HG03045 (cell line): Measurements from ENCODE around the gene EHHADH.

ENCODE experiments used
- ATAC-seq: cut with Tn5 transposase; IDR thresholded peaks from one replicate; pipeline ENCODE4 v1.9.1; 2021; ENCODE audit warnings: mild to moderate bottlenecking, moderate library complexity; ENCODE audit not compliant: unreplicated experiment

Gene EHHADH

DNA sequence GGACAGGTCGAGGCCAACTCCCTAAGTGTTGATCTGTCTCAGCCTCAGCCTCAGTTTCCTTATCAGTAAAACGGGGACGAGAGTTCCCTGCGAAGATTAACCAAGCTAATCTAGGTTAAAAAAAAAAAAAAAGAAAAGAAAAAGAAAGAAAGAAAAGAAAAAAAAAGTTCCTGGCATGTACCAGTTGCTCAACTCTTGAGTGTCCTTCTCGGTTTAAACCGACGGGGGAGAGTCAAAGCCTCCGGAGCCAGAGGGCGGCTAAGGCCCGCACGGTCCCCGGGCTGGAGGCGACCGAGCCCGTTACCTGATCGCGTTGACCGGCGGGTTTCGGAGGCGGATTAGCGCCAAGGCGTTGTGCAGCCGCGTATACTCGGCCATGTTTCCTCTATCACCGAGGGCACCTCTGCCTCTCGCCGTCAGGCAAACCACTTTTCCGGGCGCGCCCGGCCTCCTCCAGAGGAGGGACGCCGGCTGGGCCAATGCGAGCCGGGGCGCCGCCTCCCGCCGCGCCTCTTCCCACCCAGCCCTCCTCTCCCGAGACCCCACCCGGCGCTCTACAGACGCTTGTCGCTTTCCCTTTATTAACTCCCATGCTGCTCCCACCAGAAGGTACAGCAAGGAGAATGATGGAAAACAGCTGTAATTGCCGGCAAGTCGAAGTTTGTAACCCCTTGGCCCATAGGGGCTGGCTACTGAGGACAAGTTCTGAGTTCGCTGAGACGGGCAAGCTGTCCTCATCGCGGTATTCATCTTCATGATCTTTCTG, at the start of gene EHHADH:
EHHADH (minus strand) TSS at position 405 of the 766 bp plus-strand sequence; CDS start at position 378, 27 bp downstream.
- ATAC-seq: peak; percentile 84

DNA sequence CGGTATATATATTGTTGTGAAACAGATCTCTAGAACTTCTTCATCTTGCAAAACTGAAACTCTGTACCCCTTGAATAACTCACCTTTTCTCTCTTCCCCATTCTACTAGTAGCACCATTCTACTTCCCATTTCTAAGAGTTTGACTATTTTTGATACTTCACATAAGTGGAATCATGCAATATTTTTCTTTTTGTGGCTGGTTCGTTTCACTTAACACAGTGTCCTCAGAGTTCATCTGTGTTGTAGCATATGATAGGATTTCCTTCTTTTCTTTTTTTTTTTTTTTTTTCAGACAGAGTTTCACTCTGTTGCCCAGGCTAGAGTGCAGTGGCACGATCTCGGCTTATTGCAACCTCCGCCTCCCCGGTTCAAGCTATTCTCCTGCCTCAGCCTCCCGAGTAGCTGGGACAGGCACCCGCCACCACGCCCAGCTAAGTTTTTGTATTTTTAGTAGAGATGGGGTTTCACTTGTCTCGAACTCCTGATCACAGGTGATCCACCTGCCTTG, 46.1 kb upstream of the EHHADH start:
- peak; percentile 76 for ATAC-seq

- no peak for ATAC-seq
Measured at GRCh38 chr3:185297867-185298266, 44.0 kb upstream of the EHHADH start.

- no peak for ATAC-seq
Measured at GRCh38 chr3:185292238-185292637, 38.4 kb upstream of the EHHADH start.

DNA sequence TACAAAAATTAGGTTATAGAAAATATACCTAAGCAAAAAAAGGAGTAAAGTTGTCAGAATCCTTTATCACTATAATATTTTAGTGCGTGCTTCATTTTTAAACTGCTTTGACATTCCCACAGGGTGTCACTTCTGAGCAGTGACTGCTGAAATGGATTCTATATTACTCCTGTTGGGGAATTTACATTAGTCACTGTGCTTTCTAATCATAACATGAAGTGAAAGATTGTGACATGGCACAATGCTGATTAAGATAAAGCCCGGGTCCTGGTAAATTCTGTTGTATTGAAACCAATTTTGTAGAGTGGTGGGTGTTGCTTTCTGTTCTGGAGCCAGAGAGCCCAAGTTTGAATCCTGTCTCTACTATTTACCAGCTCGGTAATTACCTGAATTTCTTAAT, 36.4 kb upstream of the EHHADH start:
- ATAC-seq: peak; percentile 55

DNA sequence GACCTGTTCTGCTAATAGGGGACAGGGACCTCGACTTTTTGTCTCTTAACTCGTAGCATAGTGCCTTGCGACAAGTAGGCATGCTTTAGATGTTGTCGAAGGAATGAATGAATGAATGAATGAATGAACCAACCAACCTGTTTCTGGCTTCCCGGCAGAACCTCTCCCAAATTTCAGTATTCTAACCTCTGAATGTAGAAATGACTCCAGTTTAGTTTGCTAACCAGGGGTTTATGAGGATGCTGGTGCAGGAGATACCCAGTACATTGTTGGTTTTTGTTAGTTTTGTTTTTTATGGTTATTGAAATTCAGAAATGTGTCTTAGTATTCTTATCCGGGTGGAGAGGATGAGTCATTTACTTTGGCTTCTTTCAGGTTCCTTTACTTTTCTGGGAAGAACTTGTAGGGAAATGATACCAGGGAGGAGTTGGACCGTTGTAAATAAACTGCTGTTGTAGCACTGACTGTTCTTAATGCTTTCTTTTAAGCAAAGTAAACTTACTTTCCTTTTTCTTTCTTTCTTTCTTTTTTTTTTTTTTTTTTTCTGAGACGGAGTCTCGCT, 29.6 kb upstream of the EHHADH start:
- ATAC-seq: no peak

- ATAC-seq: peak; percentile 100
Measured at GRCh38 chr3:185282696-185283373, 29.0 kb upstream of the EHHADH start.

DNA sequence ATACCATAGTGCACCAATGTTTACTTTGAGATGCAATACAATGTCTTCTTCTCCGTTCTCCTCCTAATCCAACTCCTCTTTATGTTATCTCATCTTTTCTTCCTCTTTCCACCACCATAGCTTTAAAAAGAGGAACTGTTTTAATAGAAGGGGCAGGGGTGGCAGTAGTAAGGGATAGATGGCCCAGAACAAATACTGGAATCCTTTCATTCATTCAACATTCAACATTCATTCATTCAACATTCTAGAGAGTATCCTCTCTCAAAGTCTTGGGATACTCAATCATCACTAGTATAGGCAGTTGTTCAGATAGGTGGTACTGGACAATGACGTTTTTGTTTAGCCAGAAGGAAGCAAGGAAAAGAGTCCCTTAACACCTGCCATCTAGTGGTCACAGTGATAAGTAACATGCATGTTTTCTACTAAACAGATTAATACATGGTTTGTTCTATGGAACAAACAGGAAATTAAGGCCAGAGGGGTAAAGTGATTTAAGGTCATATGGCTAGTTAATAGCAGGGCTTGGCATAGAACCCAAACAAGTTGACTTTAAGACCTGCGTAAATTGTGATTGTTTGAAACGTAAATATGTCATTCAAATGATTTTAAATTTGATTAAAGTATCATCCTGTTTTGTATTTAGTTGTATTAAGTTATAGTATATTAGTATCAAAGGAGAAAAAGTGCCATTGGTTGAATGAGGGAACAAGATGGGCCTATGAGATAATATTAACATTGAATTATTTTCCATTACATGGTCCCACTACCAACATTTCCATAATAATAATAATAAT, 26.9 kb upstream of the EHHADH start:
- no peak for ATAC-seq

DNA sequence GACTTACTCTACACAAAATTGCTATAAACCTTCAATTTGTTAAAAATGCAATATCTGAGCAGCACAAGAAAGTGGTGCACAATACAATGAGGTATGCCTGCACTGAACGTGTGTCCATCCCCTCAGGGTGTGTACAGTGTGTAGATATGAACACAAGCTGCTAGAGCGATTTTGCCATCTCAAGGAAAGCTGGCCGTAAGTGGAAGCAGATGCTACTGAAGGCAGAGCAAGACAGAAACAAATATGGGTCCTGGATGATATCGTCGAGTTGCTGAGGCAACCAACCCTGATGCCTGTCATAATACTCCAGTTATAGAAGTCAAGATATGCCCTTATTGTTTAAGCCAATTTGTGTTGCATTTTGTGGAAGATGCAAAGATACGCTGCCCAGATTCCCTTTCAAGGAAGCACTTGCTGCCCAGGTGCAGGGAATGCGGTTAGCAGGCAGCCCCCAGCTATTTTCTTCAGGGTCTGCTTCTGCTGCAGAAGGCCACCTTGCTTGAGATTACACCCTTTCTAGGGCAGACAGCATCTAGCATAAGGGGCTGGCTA, 25.8 kb upstream of the EHHADH start:
- no peak for ATAC-seq

DNA sequence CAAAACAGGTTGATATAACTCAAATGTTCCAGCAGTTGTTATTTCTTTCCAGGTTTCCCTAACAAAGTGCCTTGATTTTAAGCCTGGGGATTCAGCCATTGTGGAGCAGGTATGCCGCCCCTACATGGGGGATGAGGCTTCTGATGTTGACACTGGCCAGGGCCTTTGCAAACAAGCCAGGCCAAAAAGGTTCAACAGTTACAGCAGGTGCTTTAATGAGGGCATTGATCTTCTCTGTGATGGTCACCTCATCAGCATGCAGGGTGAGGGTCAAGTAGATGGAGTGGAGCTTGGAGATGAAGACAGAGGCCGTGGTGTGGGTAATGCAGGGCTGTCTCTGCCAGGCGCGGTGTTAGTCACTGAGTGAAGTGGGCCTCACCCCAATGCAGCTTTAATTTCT, 22.6 kb upstream of the EHHADH start:
- no peak for ATAC-seq

- no peak for ATAC-seq
Measured at GRCh38 chr3:185272033-185272432, 18.2 kb upstream of the EHHADH start.

- no peak for ATAC-seq
Measured at GRCh38 chr3:185270956-185271332, 17.1 kb upstream of the EHHADH start.

- no peak for ATAC-seq
Measured at GRCh38 chr3:185270262-185270955, 16.6 kb upstream of the EHHADH start.

- ATAC-seq: no peak
Measured at GRCh38 chr3:185268194-185268962, 14.5 kb upstream of the EHHADH start.

DNA sequence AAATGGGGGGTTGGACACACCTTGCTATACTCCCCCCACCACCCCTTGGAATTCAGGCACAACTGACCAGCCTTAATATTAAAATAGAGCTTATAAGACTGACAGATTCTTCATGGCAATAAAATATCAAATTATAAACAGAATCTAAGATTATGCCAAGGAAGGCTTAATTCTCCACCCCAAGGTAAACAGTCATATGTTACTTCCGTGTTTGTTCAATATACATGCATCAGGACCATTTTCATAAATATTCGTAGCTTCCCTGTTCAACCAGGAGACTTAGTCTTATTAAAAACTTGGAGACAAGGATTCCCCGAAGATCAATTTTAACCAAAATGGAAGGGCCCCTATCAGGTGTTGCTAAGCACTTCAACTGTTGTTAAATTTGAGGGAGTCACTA, 13.3 kb upstream of the EHHADH start:
- no peak for ATAC-seq

- ATAC-seq: no peak
Measured at GRCh38 chr3:185264849-185265553, 11.2 kb upstream of the EHHADH start.

DNA sequence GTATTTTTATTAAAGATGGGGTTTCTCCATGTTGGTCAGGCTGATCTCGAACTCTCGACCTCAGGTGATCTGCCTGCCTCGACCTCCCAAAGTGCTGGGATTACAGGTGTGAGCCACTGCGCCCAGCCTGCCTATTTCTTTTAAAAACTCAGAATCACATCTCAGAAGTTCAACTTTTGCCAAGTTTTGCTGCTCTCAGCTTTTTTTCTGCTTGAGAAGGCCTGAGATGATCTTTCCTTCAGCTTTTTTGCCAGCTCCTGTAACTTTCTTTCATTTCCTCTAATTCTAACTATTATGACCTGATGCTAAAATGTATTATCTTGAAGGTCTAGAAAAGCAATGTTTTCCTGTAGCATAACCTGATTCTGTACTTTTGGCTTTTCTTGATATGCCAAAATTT, 9.6 kb upstream of the EHHADH start:
- no peak for ATAC-seq

DNA sequence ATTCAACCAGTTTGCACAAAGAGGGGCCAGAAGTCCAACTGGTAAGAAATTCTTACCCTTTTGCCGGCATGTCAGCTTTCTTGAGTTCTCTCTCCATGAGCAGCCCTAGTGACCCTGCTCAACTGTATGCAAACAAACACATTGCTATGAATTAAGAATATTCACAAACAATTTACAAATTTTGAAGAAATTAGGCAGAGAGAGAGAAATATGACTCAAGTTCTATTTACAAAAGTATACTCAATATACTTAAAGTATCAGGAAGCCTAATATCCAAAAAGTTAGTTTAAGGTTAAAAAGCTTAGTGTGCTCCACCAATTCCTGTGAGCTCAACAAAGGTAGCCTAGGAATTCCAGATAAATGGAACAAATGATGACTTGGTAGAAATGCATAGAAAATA, 3.5 kb upstream of the EHHADH start:
- ATAC-seq: no peak

GRCh38 chr3:185254799-185255198, 950 bp upstream of the EHHADH start:
- no peak for ATAC-seq
